ENCODE results near the gene DIAPH3.
"Not testable (repeated sequence)": the region's sequence is repeated elsewhere in the genome, so short reads cannot be mapped to it uniquely, and the experiment has no call there.

The DIAPH3 gene

GRCh38 chr13:60043262-60043661 is 120.5 kb downstream of the DIAPH3 start:
- H3K36me3 Mint-ChIP-seq, result no peaks in the 10 kb centered on the region
- H3K4me1 Mint-ChIP-seq (ENCODE audit: low read depth), result no peaks in the 10 kb centered on the region
- no peaks in the 10 kb centered on the region for H3K27me3 Mint-ChIP-seq
- no peak overlapping the region for H3K4me3 Mint-ChIP-seq
- no peaks in the 10 kb centered on the region for H3K9me3 Mint-ChIP-seq (ENCODE audit: low read depth)
- no peak overlapping the region for H3K27ac Mint-ChIP-seq

GRCh38 chr13:60040668-60041067 is 123.1 kb downstream of the DIAPH3 start:
- not testable (repeated sequence) for H3K4me1 Mint-ChIP-seq (ENCODE audit: low read depth); H3K4me3 Mint-ChIP-seq; H3K27ac Mint-ChIP-seq; H3K27me3 Mint-ChIP-seq; H3K9me3 Mint-ChIP-seq (ENCODE audit: low read depth); H3K36me3 Mint-ChIP-seq

GRCh38 chr13:60035874-60036273 is 127.9 kb downstream of the DIAPH3 start:
- Mint-ChIP-seq H3K36me3 (no peaks in the 10 kb centered on the region), H3K27ac (no peak overlapping the region), H3K27me3 (no peaks in the 10 kb centered on the region), H3K9me3 (ENCODE audit: low read depth) (no peaks in the 10 kb centered on the region), H3K4me1 (ENCODE audit: low read depth) (no peaks in the 10 kb centered on the region), H3K4me3 (no peak overlapping the region)

GRCh38 chr13:60032851-60033250 is 130.9 kb downstream of the DIAPH3 start:
- no peak overlapping the region for H3K4me3 Mint-ChIP-seq
- no peaks in the 10 kb centered on the region for H3K36me3 Mint-ChIP-seq
- H3K9me3 Mint-ChIP-seq (ENCODE audit: low read depth), result no peaks in the 10 kb centered on the region
- H3K4me1 Mint-ChIP-seq (ENCODE audit: low read depth), result no peaks in the 10 kb centered on the region
- peaks cover 2% of the 10 kb centered on the region for H3K27me3 Mint-ChIP-seq
- H3K27ac Mint-ChIP-seq, result no peak overlapping the region

- Mint-ChIP-seq H3K27me3 (peaks cover 2% of the 10 kb centered on the region), H3K4me1 (ENCODE audit: low read depth) (no peaks in the 10 kb centered on the region), H3K4me3 (no peak overlapping the region), H3K27ac (no peak overlapping the region), H3K36me3 (peaks cover 2% of the 10 kb centered on the region), H3K9me3 (ENCODE audit: low read depth) (peaks cover 5% of the 10 kb centered on the region)
Measured at GRCh38 chr13:60028021-60028420, 135.7 kb downstream of the DIAPH3 start.

GRCh38 chr13:60026286-60026685 is 137.4 kb downstream of the DIAPH3 start:
- Mint-ChIP-seq H3K4me3 (no peak overlapping the region), H3K27ac (no peak overlapping the region), H3K4me1 (ENCODE audit: low read depth) (no peaks in the 10 kb centered on the region), H3K27me3 (peaks cover 2% of the 10 kb centered on the region), H3K36me3 (peaks cover 2% of the 10 kb centered on the region), H3K9me3 (ENCODE audit: low read depth) (peaks cover 5% of the 10 kb centered on the region)

- Mint-ChIP-seq H3K4me1 (ENCODE audit: low read depth) (peaks cover 6% of the 10 kb centered on the region), H3K27me3 (peaks cover 2% of the 10 kb centered on the region), H3K9me3 (ENCODE audit: low read depth) (peaks cover 8% of the 10 kb centered on the region), H3K36me3 (peaks cover 2% of the 10 kb centered on the region), H3K4me3 (no peak overlapping the region), H3K27ac (no peak overlapping the region)
Measured at GRCh38 chr13:60020288-60020687, 143.4 kb downstream of the DIAPH3 start.

- H3K9me3 Mint-ChIP-seq (ENCODE audit: low read depth), result peaks cover 6% of the 10 kb centered on the region
- no peak overlapping the region for H3K27ac Mint-ChIP-seq
- H3K36me3 Mint-ChIP-seq, result peaks cover 2% of the 10 kb centered on the region
- peaks cover 2% of the 10 kb centered on the region for H3K27me3 Mint-ChIP-seq
- H3K4me3 Mint-ChIP-seq, result no peak overlapping the region
- peaks cover 6% of the 10 kb centered on the region for H3K4me1 Mint-ChIP-seq (ENCODE audit: low read depth)
Measured at GRCh38 chr13:60019119-60019993, 144.4 kb downstream of the DIAPH3 start.

- H3K27me3 Mint-ChIP-seq, result peaks cover 2% of the 10 kb centered on the region
- H3K4me1 Mint-ChIP-seq (ENCODE audit: low read depth), result peaks cover 6% of the 10 kb centered on the region
- no peak overlapping the region for H3K27ac Mint-ChIP-seq
- no peak overlapping the region for H3K4me3 Mint-ChIP-seq
- peaks cover 6% of the 10 kb centered on the region for H3K9me3 Mint-ChIP-seq (ENCODE audit: low read depth)
- H3K36me3 Mint-ChIP-seq, result no peaks in the 10 kb centered on the region
Measured at GRCh38 chr13:60018536-60018935, 145.2 kb downstream of the DIAPH3 start.

- Mint-ChIP-seq H3K36me3 (no peaks in the 10 kb centered on the region), H3K9me3 (ENCODE audit: low read depth) (peaks cover 6% of the 10 kb centered on the region), H3K4me1 (ENCODE audit: low read depth) (peaks cover 6% of the 10 kb centered on the region)
Measured at GRCh38 chr13:60016229-60016628, 147.5 kb downstream of the DIAPH3 start.

GRCh38 chr13:60013166-60013565 is 150.6 kb downstream of the DIAPH3 start:
- H3K4me3 Mint-ChIP-seq, result no peak overlapping the region
- H3K27ac Mint-ChIP-seq, result no peak overlapping the region
- no peaks in the 10 kb centered on the region for H3K27me3 Mint-ChIP-seq
- no peaks in the 10 kb centered on the region for H3K4me1 Mint-ChIP-seq (ENCODE audit: low read depth)
- H3K9me3 Mint-ChIP-seq (ENCODE audit: low read depth), result no peaks in the 10 kb centered on the region
- no peaks in the 10 kb centered on the region for H3K36me3 Mint-ChIP-seq

More at GRCh38 chr13:60016229-60016628, 147.5 kb downstream of the DIAPH3 start:
- Mint-ChIP-seq H3K27me3 (peaks cover 2% of the 10 kb centered on the region), H3K27ac (no peak overlapping the region), H3K4me3 (no peak overlapping the region)

GRCh38 chr13:60012488-60012887 is 151.2 kb downstream of the DIAPH3 start:
- Mint-ChIP-seq H3K9me3 (ENCODE audit: low read depth) (no peaks in the 10 kb centered on the region), H3K27me3 (no peaks in the 10 kb centered on the region), H3K36me3 (no peaks in the 10 kb centered on the region)

GRCh38 chr13:60009300-60010253 is 154.2 kb downstream of the DIAPH3 start:
- Mint-ChIP-seq H3K9me3 (ENCODE audit: low read depth) (no peaks in the 10 kb centered on the region), H3K27me3 (no peaks in the 10 kb centered on the region), H3K4me1 (ENCODE audit: low read depth) (no peaks in the 10 kb centered on the region), H3K4me3 (no peak overlapping the region), H3K27ac (no peak overlapping the region), H3K36me3 (no peaks in the 10 kb centered on the region)

More at GRCh38 chr13:60012488-60012887, 151.2 kb downstream of the DIAPH3 start:
- no peaks in the 10 kb centered on the region for H3K4me1 Mint-ChIP-seq (ENCODE audit: low read depth)
- no peak overlapping the region for H3K4me3 Mint-ChIP-seq
- H3K27ac Mint-ChIP-seq, result no peak overlapping the region

- no peak overlapping the region for H3K27ac Mint-ChIP-seq
- no peaks in the 10 kb centered on the region for H3K27me3 Mint-ChIP-seq
- H3K4me1 Mint-ChIP-seq (ENCODE audit: low read depth), result no peaks in the 10 kb centered on the region
- H3K36me3 Mint-ChIP-seq, result no peaks in the 10 kb centered on the region
- no peaks in the 10 kb centered on the region for H3K9me3 Mint-ChIP-seq (ENCODE audit: low read depth)
- H3K4me3 Mint-ChIP-seq, result no peak overlapping the region
Measured at GRCh38 chr13:60001889-60002288, 161.8 kb downstream of the DIAPH3 start.

GRCh38 chr13:60000976-60001375 is 162.8 kb downstream of the DIAPH3 start:
- H3K27ac Mint-ChIP-seq, result no peak overlapping the region
- no peaks in the 10 kb centered on the region for H3K9me3 Mint-ChIP-seq (ENCODE audit: low read depth)
- H3K4me1 Mint-ChIP-seq (ENCODE audit: low read depth), result no peaks in the 10 kb centered on the region
- H3K4me3 Mint-ChIP-seq, result no peak overlapping the region
- H3K27me3 Mint-ChIP-seq, result no peaks in the 10 kb centered on the region
- H3K36me3 Mint-ChIP-seq, result no peaks in the 10 kb centered on the region
